ENCODE data around the gene CNTLN. TPM values are rescaled to one million over a fixed set of nuclear protein-coding genes. Genes with fewer than 3 reads are reported as not detected.

Gene CNTLN
- total and polyA plus RNA-seq, 2 of the 8 experiments (the other 6 are each of a cell fraction or from before 2014, with no cell fraction given), result 4.8 to 10.8 TPM

- no peak overlapping the region for H2BK15ac ChIP-seq (ENCODE audit: low read length)
- H2AK5ac ChIP-seq (ENCODE audit: low read depth, low read length), result no peak overlapping the region
- no peak overlapping the region for H3K27ac ChIP-seq (ENCODE audit: low read depth, low read length)
- ChIA-PET POLR2A (ENCODE audit: partially characterized antibody) (no interaction called here), CTCF (ENCODE audit: partially characterized antibody) (no interaction called here)
- H2BK120ac ChIP-seq (replicated peaks; ENCODE audit: low read depth, low read length), result no peak overlapping the region
- DNase-seq (ENCODE audit: low read depth in 1 of 2, low spot score in 2 of 2), result no peak
- no peaks in the 10 kb centered on the region for H3K4me1 ChIP-seq (replicated peaks in 1 of 4; ENCODE audit: control insufficient read depth in 3 of 4, insufficient read depth in 4 of 4, low read length in 3 of 4)
- H3K14ac ChIP-seq (ENCODE audit: insufficient read length), result no peak overlapping the region
- H3K4me2 ChIP-seq (ENCODE audit: insufficient read depth in 1 of 2, low read depth in 2 of 2, low read length in 2 of 2), result no peak overlapping the region
- no peak overlapping the region for H4K91ac ChIP-seq (replicated peaks; ENCODE audit: insufficient read length, low read length)
- H3K9ac ChIP-seq (replicated peaks in 1 of 4; ENCODE audit: extremely low read depth in 1 of 4, low read depth in 3 of 4, low read length in 3 of 4), result no peak overlapping the region
- H3K36me3 ChIP-seq (ENCODE audit: control insufficient read depth in 2 of 4, insufficient read depth in 4 of 4, low read length in 3 of 4), result no peaks in the 10 kb centered on the region
- no peaks in the 10 kb centered on the region for H3K79me1 ChIP-seq (ENCODE audit: low read depth, low read length)
- no peak overlapping the region for H3K56ac ChIP-seq (replicated peaks; ENCODE audit: insufficient read length, low read depth, low read length)
- H4K8ac ChIP-seq (ENCODE audit: extremely low read depth, insufficient read depth, low read length), result no peak overlapping the region
- H2BK5ac ChIP-seq (ENCODE audit: low read depth, low read length), result no peak overlapping the region
- no peak overlapping the region for H3K23ac ChIP-seq (ENCODE audit: insufficient read length)
- H3K23me2 ChIP-seq (ENCODE audit: low read depth, low read length), result no peaks in the 10 kb centered on the region
- no peak for FAIRE-seq
- no peaks in the 10 kb centered on the region for H3K27me3 ChIP-seq (replicated peaks in 1 of 4; ENCODE audit: control insufficient read depth in 3 of 4, extremely low read depth in 1 of 4, insufficient read depth in 3 of 4, low read length in 3 of 4)
- H2AFZ ChIP-seq (ENCODE audit: low read length), result no peak overlapping the region
- H3K9me3 ChIP-seq (ENCODE audit: insufficient read depth in 2 of 2, low read depth in 1 of 2, low read length in 1 of 2), result no peaks in the 10 kb centered on the region
- H3K79me2 ChIP-seq (ENCODE audit: control insufficient read depth in 1 of 2, insufficient read depth in 2 of 2, low read length in 2 of 2), result no peaks in the 10 kb centered on the region
- no peak overlapping the region for H2BK12ac ChIP-seq (ENCODE audit: low read depth, low read length)
- no peak overlapping the region for H4K5ac ChIP-seq (ENCODE audit: insufficient read length, low read depth, low read length)
- no peak overlapping the region for H3K18ac ChIP-seq (ENCODE audit: extremely low read depth, low read length)
- no peak overlapping the region for H2BK20ac ChIP-seq (ENCODE audit: low read length)
- H4K20me1 ChIP-seq (replicated peaks in 1 of 2; ENCODE audit: control insufficient read depth in 1 of 2, insufficient read depth in 2 of 2, low read length in 2 of 2), result no peaks in the 10 kb centered on the region
- no peak overlapping the region for H3K4ac ChIP-seq (replicated peaks; ENCODE audit: insufficient read length, low read depth, low read length)
- no peak overlapping the region for H3K4me3 ChIP-seq (ENCODE audit: extremely low read depth in 1 of 4, insufficient read depth in 2 of 4, low read depth in 3 of 4, low read length in 4 of 4)
- no peak for TF ChIP-seq TAF7 (optimal IDR thresholded peaks at IDR 0.05; ENCODE audit: borderline replicate concordance, low read depth, low read length)
- TF ChIP-seq RBBP5 (IDR thresholded peaks at IDR 0.05; ENCODE audit: borderline replicate concordance, low read depth, low read length), result no peak
- no peak for TF ChIP-seq EGR1 (IDR thresholded peaks at IDR 0.05; ENCODE audit: borderline replicate concordance, low read depth, low read length)
- TF ChIP-seq KDM4A (IDR thresholded peaks at IDR 0.05; ENCODE audit: low read depth, low read length, severe bottlenecking), result no peak
- TF ChIP-seq RAD21 (IDR thresholded peaks at IDR 0.05 in 1 of 2, conservative IDR thresholded peaks at IDR 0.05 in 1 of 2; ENCODE audit: low read depth in 2 of 2, low read length in 2 of 2), result no peak
- no peak for TF ChIP-seq SIN3A (conservative IDR thresholded peaks at IDR 0.05 in 1 of 2, IDR thresholded peaks at IDR 0.05 in 1 of 2; ENCODE audit: low read depth in 1 of 2, low read length in 2 of 2)
- TF ChIP-seq CBX5 (IDR thresholded peaks at IDR 0.05; ENCODE audit: low read depth, low read length), result no peak
- no peak for TF ChIP-seq CTBP2 (IDR thresholded peaks at IDR 0.05; ENCODE audit: borderline replicate concordance, insufficient read depth, insufficient read length, low read length)
- no peak for TF ChIP-seq RFX5 (IDR thresholded peaks at IDR 0.05; ENCODE audit: borderline replicate concordance, low read depth, low read length)
- no peak for TF ChIP-seq BCL11A (IDR thresholded peaks at IDR 0.05; ENCODE audit: low read depth in 2 of 2, low read length in 2 of 2)
- TF ChIP-seq GABPA (IDR thresholded peaks at IDR 0.05; ENCODE audit: borderline replicate concordance, insufficient read depth, low read length), result no peak
- TF ChIP-seq TEAD4 (IDR thresholded peaks at IDR 0.05; ENCODE audit: low read depth, low read length), result no peak
- no peak for TF ChIP-seq JUN (IDR thresholded peaks at IDR 0.05; ENCODE audit: low read depth, low read length)
- TF ChIP-seq NANOG (IDR thresholded peaks at IDR 0.05; ENCODE audit: insufficient read depth, low read depth, low read length, poor library complexity, severe bottlenecking), result no peak
- no peak for TF ChIP-seq NRF1 (IDR thresholded peaks at IDR 0.05; ENCODE audit: low read depth, low read length)
Observed at GRCh38 chr9:17191082-17191481, 56.2 kb downstream of the CNTLN start.
